NB4 (cell line): ENCODE measurements around the gene TMEM184B.

Experiments used
- DNase-seq: peaks from one replicate; pipeline ENCODE4 v3.0.0; 2010; ENCODE audit warnings: low read depth
- H3K4me3 ChIP-seq: one replicate; pipeline ENCODE4 v1.5.1; 2011; ENCODE audit warnings: mild to moderate bottlenecking, low read depth, low read length, moderate library complexity
- CTCF ChIP-seq: IDR thresholded peaks from one replicate; pipeline ENCODE4 v1.5.1; 2012; ENCODE audit warnings: low read depth, low read length
- MAX ChIP-seq: IDR thresholded peaks from 2 replicates; pipeline ENCODE4 v1.6.1; 2011; ENCODE audit warnings: low read depth, low read length
- MYC ChIP-seq: IDR thresholded peaks from 2 replicates; pipeline ENCODE4 v1.6.1; 2011; ENCODE audit warnings: low read depth, low read length
- POLR2A ChIP-seq: IDR thresholded peaks from 2 replicates; pipeline ENCODE4 v1.6.1; 2011; ENCODE audit warnings: mild to moderate bottlenecking; ENCODE audit not compliant: insufficient read length; ENCODE audit errors: extremely low read depth

TMEM184B gene

GRCh38 chr22:38262051-38262795 is 10.6 kb downstream of the TMEM184B start:
- H3K4me3 ChIP-seq: no peak overlapping the region

GRCh38 chr22:38260761-38261681 is 11.8 kb downstream of the TMEM184B start:
- H3K4me3 ChIP-seq: no peak overlapping the region
- TF ChIP-seq MAX (no peak), CTCF (no peak), MYC (no peak), POLR2A (no peak)
- DNase-seq: no peak

More at GRCh38 chr22:38262051-38262795, 10.6 kb downstream of the TMEM184B start:
- DNase-seq: peak; percentile 59
- TF ChIP-seq MAX (no peak), CTCF (peak; percentile 72)

- no peak overlapping the region for H3K4me3 ChIP-seq
- DNase-seq: no peak
- no peak for TF ChIP-seq MYC
- TF ChIP-seq POLR2A: no peak
- TF ChIP-seq CTCF: no peak
- TF ChIP-seq MAX: no peak
These were observed 13.4 kb downstream of the TMEM184B start for GRCh38 chr22:38259370-38259769.

GRCh38 chr22:38258895-38259294 is 13.9 kb downstream of the TMEM184B start:
- no peak for TF ChIP-seq CTCF
- TF ChIP-seq POLR2A: no peak
- no peak for TF ChIP-seq MAX
- no peak for TF ChIP-seq MYC
- DNase-seq: no peak
- H3K4me3 ChIP-seq: no peak overlapping the region

GRCh38 chr22:38257650-38258250 is 15.1 kb downstream of the TMEM184B start:
- no peak overlapping the region for H3K4me3 ChIP-seq
- DNase-seq: no peak
- no peak for TF ChIP-seq POLR2A
- no peak for TF ChIP-seq MYC
- no peak for TF ChIP-seq MAX
- no peak for TF ChIP-seq CTCF
